ENCODE measurements around the gene TTC29.

DNA sequence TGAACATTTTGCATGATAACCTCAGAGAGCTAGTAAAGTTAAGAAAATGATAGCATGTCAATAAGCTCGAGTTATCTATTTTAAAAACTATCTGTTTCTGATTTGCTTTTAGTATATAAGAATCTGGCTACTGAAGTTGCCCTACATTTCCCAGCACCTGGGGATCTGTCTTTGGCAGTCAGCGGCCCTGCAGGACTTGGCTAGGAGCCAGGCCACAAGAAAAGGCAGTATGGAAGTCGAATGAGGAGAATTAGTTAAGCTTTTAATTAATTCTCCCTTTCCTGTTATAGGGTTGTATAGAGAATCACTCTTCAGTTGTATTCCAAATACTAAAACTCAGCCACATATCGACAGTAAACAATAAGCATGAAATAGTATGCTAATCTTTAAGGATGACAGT, 284.3 kb downstream of the TTC29 start:
- no peak for TF ChIP-seq ZNF529 (tag by site-specific recombination; IDR thresholded peaks at IDR 0.05; ENCODE audit: insufficient replicate concordance)
- no peak for TF ChIP-seq CTCF (tag by site-specific recombination; IDR thresholded peaks at IDR 0.05)
- no peak for TF ChIP-seq ZNF121 (tag by site-specific recombination; IDR thresholded peaks at IDR 0.05)
- no peak for TF ChIP-seq BCL11A (tag by site-specific recombination; IDR thresholded peaks at IDR 0.05; ENCODE audit: low read depth)
- TF ChIP-seq TCF7L2 (IDR thresholded peaks at IDR 0.05; ENCODE audit: borderline replicate concordance, low read depth, low read length), result no peak
- no peak for TF ChIP-seq ZNF10 (tag by site-specific recombination; IDR thresholded peaks at IDR 0.05)
- TF ChIP-seq ZNF335 (tag by site-specific recombination; conservative IDR thresholded peaks at IDR 0.05), result no peak

Data from HEK293 (cell line).